ENCODE data around the gene EPB41L5.

EPB41L5 gene

GRCh38 chr2:120204945-120205670 lies 192.2 kb downstream of the EPB41L5 start:
- DNase-seq, result no peak

GRCh38 chr2:120206022-120206581 lies 193.2 kb downstream of the EPB41L5 start:
- peak; percentile 36 for DNase-seq

- no peak for DNase-seq
Measured at GRCh38 chr2:120208381-120209353, 195.8 kb downstream of the EPB41L5 start.

- no peak for DNase-seq
Measured at GRCh38 chr2:120209427-120210269, 196.8 kb downstream of the EPB41L5 start.

DNA sequence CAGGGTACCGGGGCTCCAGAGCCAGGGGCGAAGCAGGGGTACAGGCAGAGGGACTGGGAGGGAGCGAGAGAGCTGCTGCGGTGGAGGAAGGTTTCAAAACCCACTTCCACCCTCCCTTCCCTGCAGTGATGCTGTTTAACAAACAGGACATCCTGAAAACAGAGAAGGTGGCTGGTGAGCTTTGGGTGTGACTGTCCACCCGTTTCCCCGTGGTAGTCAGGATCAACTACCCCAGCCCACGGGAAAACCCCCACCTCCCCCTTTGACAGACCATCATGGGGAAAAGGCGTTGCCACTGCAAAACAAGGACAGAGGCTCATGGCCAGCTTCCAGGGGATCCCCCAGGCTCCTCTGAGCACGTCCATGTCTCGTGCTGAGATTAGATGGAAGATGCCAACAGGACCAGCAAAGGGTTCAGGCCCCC lies 197.4 kb downstream of the EPB41L5 start:
- DNase-seq, result peak; percentile 36

DNA sequence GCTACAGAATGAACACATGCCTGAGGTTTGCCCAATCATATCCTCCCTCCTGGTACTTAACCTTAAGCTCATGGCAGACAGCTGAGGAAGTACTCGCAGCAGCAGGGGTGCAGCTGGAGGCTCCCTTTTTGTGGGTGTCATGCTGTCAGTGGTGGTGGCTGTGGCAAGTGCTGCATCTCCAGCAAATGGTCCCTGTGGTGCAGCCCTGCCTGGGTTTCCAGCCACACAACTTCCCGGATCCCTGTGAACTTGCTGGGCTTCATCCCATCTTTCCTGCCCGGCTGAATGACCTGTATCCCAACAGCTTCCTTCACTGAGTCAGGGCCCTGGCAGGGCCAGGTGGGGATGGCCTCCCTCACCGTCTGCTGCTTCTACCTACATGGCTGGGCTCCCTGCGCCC lies 205.3 kb downstream of the EPB41L5 start:
- no peak for DNase-seq

GRCh38 chr2:120219291-120219690 lies 206.4 kb downstream of the EPB41L5 start:
- DNase-seq, result no peak

DNA sequence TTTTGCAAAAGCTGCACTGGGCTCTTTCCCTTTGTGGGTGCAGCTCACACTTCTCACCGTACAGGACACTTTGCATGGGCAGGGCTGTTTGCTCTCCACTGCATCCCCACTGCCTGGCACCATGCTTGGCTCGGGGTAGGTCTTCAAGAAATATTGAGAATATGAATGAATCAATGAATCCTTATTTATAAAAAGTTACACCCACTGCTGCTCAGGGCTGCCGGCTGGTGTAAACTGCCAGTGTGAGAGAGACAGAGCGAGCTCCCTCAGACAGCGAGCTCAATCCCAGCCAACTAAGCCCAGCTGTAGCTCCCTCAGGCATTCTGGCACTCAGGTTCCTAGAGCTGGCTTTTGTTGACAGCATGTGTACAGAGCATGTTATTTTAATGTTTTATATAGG lies 206.9 kb downstream of the EPB41L5 start:
- DNase-seq, result no peak

GRCh38 chr2:120220756-120221155 lies 207.9 kb downstream of the EPB41L5 start:
- no peak for DNase-seq

- DNase-seq, result no peak
Measured at GRCh38 chr2:120221616-120222015, 208.7 kb downstream of the EPB41L5 start.

DNA sequence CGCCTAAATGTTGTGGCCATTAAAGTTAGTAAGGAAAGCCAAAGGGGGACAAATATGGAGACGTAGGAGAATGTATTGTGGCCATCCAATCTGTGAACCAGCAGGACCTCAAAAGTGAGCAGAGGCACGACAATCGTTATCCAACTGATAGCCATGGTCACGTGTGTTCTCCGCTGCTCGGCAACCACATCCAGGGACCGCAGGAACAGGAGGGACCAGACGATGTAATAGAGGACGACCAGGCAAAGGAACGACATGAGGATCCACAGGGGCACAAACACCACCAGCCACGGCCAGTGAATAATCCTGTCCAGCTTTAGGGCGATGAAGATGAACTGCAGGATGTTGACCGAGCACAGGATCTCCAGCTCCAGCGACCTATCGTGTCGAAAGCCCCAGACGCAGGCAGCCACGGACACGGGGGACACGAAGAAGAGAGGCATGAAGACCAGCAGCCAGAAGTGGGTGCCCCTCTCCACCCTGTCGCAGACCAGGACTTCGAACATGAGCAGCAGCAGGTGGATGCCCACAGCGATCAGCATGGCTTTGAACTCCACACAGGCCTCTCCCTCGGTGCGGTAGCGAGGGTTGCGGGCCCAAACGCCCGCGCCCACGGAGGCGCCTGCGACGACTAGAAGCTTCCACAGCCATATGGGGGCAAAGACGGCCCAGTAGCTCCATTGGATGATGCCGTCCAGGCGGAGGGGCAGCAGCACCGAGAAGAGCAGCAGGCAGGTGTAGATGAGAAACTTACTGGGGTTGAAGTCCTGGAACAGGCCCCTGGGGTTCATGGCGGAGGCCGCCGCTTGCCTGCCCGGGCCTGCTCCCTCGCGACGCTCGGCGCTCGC lies 209.5 kb downstream of the EPB41L5 start:
- no peak for DNase-seq

- DNase-seq, result peak; percentile 93
Measured at GRCh38 chr2:120223034-120223912, 210.4 kb downstream of the EPB41L5 start, which contains the start of gene TMEM185B. TSS of gene TMEM185B (minus strand) at chr2:120223400. CDS start at chr2:120222976, 424 bp downstream.

GRCh38 chr2:120224256-120224655 lies 211.4 kb downstream of the EPB41L5 start:
- no peak for DNase-seq

DNA sequence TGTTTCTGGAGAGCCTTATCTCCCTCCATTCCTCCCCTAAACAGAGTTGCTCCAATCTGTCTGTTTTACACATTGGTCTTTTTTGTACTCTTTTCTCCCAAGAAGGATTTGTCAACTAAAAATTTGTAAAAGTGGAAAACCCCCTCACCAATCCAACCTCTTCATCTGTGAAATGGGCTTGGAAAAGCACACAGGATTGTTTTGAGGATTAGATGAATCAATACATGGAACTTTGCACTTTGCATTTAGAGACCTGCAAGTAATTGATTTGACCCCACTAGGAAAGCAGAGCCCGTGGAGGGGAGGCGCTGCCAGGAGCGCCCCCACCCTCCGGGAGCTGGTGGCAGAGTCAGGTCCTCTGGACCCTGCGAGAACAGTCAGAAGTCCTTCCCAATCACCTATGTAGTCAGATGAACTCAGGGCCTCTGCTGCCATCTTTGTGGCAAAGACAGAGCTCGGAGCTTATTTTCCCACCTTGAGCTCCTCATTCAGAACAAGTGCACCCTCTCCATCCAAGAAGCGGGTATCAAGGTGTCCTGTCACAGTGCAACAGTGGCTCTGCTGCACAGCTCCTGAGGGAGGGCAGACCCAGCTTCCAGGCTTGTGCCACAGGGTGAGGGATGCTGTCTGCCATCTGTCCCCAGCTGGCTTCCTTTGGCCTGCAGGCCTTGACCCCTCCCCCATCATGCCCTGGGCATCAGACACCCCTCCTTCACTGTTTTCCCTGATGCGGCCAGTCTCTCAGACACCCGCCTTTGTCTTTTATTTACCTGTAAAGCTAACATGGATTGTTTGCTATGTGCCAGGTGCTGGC lies 212.1 kb downstream of the EPB41L5 start:
- no peak for DNase-seq

GRCh38 chr2:120225549-120226065 lies 212.7 kb downstream of the EPB41L5 start:
- no peak for DNase-seq

DNA sequence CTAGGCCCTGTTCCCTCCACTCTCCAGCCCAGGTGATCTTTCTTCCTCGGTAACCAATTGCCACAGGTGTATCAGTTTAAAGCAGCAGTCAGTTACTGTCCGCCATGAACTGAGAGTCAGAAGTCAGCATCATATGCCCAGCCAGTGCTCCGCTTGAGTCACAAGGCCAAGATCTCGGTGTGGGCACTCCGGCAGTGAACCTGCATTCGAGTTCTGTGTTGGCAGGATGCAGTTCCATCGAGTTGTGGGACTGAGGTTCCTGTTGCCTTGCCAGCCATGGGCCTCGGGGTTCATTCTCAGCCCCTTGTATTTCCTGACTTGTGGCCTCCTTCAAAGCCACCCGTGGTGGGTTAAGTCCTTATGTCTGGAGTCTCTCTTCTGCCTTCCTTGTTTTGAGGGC lies 213.4 kb downstream of the EPB41L5 start:
- DNase-seq, result no peak

GRCh38 chr2:120227111-120227991 lies 214.5 kb downstream of the EPB41L5 start:
- DNase-seq, result no peak

DNA sequence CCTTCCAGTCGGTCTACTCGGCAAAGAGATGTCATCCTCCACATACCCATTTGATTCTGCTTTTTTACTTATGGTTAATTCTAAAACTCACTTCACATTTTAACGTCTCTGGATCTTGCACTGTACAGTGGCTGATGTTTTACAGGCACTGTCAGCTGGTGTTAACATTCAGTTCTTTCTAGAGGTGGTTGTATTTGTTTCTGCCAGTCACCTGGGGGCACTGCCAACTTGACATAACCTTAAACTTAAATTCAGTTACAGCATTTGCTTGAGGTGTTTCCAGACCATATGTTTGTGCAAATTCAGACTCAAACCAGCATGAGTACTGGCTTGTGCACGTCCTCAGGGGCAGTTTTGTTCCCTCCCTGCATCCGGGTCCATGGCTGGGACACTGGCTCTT lies 215.6 kb downstream of the EPB41L5 start:
- no peak for DNase-seq
